GM21619 (cell line): Measurements from ENCODE around the gene RWDD4.

Source experiments
- ATAC-seq: cut with Tn5 transposase; IDR thresholded peaks from one replicate; pipeline ENCODE4 v1.9.1; 2021; ENCODE audit not compliant: unreplicated experiment

RWDD4 gene

GRCh38 chr4:183602557-183603027 lies 56.4 kb downstream of the RWDD4 start:
- ATAC-seq = no peak

DNA sequence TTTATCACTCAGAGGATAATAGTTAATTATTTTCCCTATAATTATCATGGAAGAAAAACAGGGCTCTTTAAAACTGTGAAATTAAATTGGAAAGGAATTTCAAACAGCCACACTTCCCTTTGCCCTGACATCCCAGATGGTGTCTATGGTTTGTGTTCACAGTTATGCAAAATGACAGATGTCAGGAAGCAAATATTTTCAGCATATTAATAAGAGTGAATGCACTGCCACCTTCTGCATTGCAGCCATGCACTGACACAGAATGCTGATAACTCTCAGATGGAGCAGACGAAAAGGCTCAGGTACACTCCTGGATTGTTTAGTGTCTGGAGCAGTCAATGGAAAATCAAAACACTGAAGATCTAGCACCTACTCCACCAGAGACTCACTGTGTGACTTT lies 57.6 kb downstream of the RWDD4 start:
- no peak for ATAC-seq

- ATAC-seq = no peak
Observed at GRCh38 chr4:183600189-183600685, 58.7 kb downstream of the RWDD4 start.

DNA sequence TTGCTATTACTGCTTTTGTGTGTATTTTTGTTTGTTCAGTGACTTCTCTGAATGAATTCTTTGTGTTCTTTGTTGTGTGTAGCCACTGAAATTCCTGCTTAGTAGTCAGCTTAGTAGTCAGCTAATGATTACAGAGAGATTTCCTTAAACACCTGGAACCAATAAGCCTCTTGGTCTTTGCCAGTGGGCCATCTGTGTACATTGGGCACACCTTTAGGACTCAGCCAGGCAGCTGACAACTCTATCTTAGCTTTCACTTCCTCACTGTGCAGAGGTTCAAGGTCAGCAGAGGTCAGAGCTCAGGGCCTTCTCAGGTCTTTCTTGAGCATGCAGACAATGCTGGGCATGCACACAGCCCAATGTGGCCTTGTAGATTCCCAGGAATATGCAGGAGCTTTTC lies 59.3 kb downstream of the RWDD4 start:
- peak; percentile 71 for ATAC-seq

DNA sequence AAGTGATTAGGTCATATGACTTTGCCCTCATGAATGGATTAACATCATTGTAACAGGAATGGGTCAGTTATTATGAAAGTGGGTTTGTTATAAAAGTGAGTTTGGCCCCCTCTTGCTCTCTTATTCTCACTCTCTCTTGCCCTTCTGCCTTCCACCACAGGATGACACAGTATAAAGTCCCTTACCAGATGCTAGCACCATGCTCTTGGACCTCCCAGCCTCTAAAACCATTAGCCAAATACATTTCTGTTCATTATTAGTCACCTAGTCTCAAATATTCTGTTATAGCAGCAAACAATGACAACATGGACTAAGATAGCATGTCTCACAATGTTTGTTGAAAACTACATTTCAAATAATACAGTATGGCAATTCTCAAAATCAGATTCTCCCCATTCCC lies 59.7 kb downstream of the RWDD4 start:
- ATAC-seq = peak; percentile 20

DNA sequence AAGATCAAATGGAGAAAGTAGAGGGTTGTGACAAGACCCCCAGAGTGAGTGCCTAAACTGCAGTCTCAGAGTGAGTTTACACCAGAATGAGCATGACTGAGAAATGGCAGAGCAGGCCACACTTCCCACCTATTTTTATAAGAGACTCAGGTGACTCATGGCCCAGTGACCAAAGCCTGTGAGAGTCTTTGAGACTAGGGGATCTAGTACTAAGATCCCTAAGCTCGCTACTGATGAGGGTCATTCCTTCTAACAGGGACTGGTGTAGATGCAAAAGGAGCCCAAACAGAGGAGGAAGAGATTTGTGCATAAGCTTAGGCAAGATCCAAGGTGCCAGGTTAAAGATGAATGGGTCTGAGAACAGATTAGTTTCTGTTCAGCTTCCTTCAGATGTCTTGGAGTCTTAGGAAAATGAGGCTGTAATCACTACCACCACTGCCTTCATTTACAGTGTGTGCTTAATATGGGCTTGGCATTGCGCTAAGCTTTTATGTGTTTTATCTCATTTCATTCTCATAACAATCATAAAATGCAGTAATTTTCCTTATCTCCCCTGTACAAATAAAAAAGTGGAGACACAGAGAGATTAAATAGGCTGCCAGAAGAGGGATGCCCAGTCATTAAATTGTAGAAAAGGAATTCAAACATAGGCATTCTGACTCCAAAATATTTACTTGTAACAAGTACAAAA lies 62.8 kb downstream of the RWDD4 start:
- no peak for ATAC-seq

DNA sequence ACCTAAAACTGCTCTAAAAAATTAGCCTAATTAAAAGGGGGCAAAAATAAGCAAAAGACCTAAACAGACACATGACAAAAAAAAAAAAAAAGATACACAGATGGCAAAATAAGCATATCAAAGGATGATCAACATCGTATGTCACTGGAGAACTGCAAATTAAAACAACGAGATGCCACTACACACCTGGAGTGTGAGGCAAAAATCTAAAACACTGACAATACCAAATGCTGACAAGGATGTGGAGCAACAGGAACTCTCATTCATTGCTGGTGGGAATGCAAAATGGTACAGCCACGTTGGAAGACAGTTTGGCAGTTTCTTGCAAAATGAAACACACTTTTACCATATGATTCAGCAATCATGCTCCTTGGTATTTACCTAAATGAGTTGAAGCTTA lies 64.2 kb downstream of the RWDD4 start:
- ATAC-seq = no peak

GRCh38 chr4:183591301-183591700 lies 67.7 kb downstream of the RWDD4 start:
- ATAC-seq = no peak
